Measurements from ENCODE around the gene PDGFB. TPM values are rescaled to one million over a fixed set of nuclear protein-coding genes. Genes with fewer than 3 reads are reported as not detected.

PDGFB gene
- total RNA-seq, 1 experiment from 2014 or later, result 39.7 TPM

DNA sequence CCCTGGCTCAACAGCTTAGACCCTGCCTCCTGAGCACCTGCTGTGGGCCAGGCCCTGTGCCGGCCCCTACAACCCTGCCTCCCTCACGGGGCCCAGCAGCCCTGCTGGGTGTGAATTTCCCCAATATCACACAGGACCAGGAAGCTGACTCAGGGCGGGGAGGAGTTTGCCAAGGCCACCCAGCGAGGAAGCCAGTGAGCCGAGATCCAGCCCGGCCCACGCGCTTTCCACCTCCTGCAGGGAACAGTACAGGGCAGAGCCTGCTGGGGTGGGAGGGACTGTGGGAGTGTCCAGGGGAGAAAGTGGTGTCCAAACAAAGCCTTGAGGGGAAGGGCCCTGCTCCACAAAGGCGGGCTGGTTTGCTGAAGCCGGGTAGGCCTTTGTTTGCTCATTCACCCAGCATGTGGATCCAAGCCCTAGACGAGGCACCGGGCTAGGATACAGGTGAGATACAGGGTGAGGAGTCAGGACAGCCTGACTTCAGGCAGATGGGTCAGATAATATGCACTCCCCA, 47.8 kb upstream of the PDGFB start:
- Histone ChIP-seq H3K4me3 (no peak overlapping the region), H3K27me3 (ENCODE audit: insufficient read depth, low read depth) (no peaks in the 10 kb centered on the region), H3F3A (ENCODE audit: insufficient read depth, low read depth) (peaks cover 72% of the 10 kb centered on the region), H3K79me2 (ENCODE audit: low read depth) (no peaks in the 10 kb centered on the region), H3K27ac (peak overlapping the region; percentile 84), H4K20me1 (ENCODE audit: insufficient read depth) (no peaks in the 10 kb centered on the region), H2AFZ (peak overlapping the region; percentile 13; the same call in 1 of the 2 replicates), H3K9me2 (ENCODE audit: insufficient read depth) (no peaks in the 10 kb centered on the region), H3K4me2 (peak overlapping the region; percentile 53), H3K9me3 (ENCODE audit: insufficient read depth, low read depth) (no peaks in the 10 kb centered on the region), H3K36me3 (ENCODE audit: low read depth) (no peaks in the 10 kb centered on the region), H3K4me1 (replicated peaks; ENCODE audit: insufficient read depth) (peaks cover 76% of the 10 kb centered on the region)
- BruUV-seq (replicated peaks), result no TSS peak
- intact Hi-C loops (cut with micrococcal nuclease; ENCODE audit: unreplicated experiment), result loop anchor here (1.0 to 2.0 kb wide), 4 partner anchors 9 to 118 kb away; no protein-coding TSS in a partner anchor
- no peak for TF ChIP-seq CTCF (conservative IDR thresholded peaks at IDR 0.05)
- no peak for TF ChIP-seq EZH2 (IDR thresholded peaks at IDR 0.05; ENCODE audit: low read depth)
- CTCF ChIA-PET, result interaction anchor here (0.6 to 1.6 kb wide), 4 partner anchors 9 to 85 kb away, joined by 3 to 9 read pairs (median 4); no protein-coding TSS in a partner anchor
- DNase-seq, result peak; percentile 96 to 97
- POLR2A ChIA-PET (ENCODE audit: unreplicated experiment), result interaction anchor here (0.5 to 0.9 kb wide), 4 partner anchors 27 to 227 kb away, joined by 5 to 8 read pairs (median 6); partner anchors contain the start of gene RPL3

DNA sequence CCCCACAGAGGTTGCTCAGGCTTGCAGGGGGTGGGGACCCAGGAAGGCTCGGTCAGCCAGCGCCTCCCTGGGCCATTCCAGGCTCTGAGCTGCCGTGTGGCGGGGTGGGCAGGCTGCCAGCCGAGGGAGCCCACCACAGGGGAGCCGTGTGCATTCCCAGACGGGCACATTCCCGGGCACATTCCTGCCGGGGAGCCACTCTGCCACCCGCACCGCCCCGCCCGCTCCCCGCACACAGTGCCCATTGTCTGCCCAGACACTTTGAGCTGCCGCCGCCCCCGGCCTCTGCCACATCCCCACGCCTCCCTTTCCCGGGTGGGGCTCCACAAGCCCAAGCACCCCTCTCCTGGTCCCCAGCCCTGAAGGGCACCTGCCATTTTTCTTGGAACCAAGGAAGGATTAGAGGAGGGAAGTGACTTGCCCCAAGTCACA, 47.3 kb upstream of the PDGFB start:
- Histone ChIP-seq H3K4me2 (peak overlapping the region; percentile 53), H3K9me3 (ENCODE audit: insufficient read depth, low read depth) (no peaks in the 10 kb centered on the region), H3K27ac (peak overlapping the region; percentile 84), H3K27me3 (ENCODE audit: insufficient read depth, low read depth) (no peaks in the 10 kb centered on the region), H2AFZ (peak overlapping the region; percentile 13; the same call in 1 of the 2 replicates), H3K4me1 (replicated peaks; ENCODE audit: insufficient read depth) (peaks cover 76% of the 10 kb centered on the region), H3K36me3 (ENCODE audit: low read depth) (no peaks in the 10 kb centered on the region), H3K79me2 (ENCODE audit: low read depth) (no peaks in the 10 kb centered on the region), H3K4me3 (no peak overlapping the region), H3K9me2 (ENCODE audit: insufficient read depth) (no peaks in the 10 kb centered on the region), H3F3A (ENCODE audit: insufficient read depth, low read depth) (peaks cover 77% of the 10 kb centered on the region), H4K20me1 (ENCODE audit: insufficient read depth) (no peaks in the 10 kb centered on the region)
- no peak for TF ChIP-seq EZH2 (IDR thresholded peaks at IDR 0.05; ENCODE audit: low read depth)
- TF ChIP-seq CTCF (conservative IDR thresholded peaks at IDR 0.05), result no peak
- intact Hi-C loops (cut with micrococcal nuclease; ENCODE audit: unreplicated experiment), result loop anchor here (1.0 to 2.0 kb wide), 4 partner anchors 9 to 118 kb away; no protein-coding TSS in a partner anchor
- DNase-seq, result peak; percentile 72 to 85
- ChIA-PET POLR2A (ENCODE audit: unreplicated experiment) (interaction anchor here (0.5 to 0.6 kb wide), 2 partner anchors 27 to 78 kb away, joined by 5 to 8 read pairs; partner anchors contain the start of gene RPL3), CTCF (interaction anchor here (0.6 to 1.6 kb wide), 4 partner anchors 9 to 85 kb away, joined by 3 to 9 read pairs (median 4); no protein-coding TSS in a partner anchor)
- BruUV-seq (replicated peaks), result TSS peak; percentile 26

GRCh38 chr22:39291523-39291922, 46.7 kb upstream of the PDGFB start:
- H3K4me2 ChIP-seq, result peak overlapping the region; percentile 53
- no peaks in the 10 kb centered on the region for H3K27me3 ChIP-seq (ENCODE audit: insufficient read depth, low read depth)
- CTCF ChIA-PET, result interaction anchor here (1.6 kb wide), 2 partner anchors 8 to 77 kb away, joined by 4 to 9 read pairs; no protein-coding TSS in a partner anchor
- no peaks in the 10 kb centered on the region for H3K79me2 ChIP-seq (ENCODE audit: low read depth)
- no peaks in the 10 kb centered on the region for H3K9me2 ChIP-seq (ENCODE audit: insufficient read depth)
- no peaks in the 10 kb centered on the region for H4K20me1 ChIP-seq (ENCODE audit: insufficient read depth)
- H3F3A ChIP-seq (ENCODE audit: insufficient read depth, low read depth), result peaks cover 82% of the 10 kb centered on the region
- H3K4me1 ChIP-seq (replicated peaks; ENCODE audit: insufficient read depth), result peaks cover 79% of the 10 kb centered on the region
- DNase-seq, result no peak
- intact Hi-C loops (cut with micrococcal nuclease; ENCODE audit: unreplicated experiment), result no loop called here
- no TSS peak for BruUV-seq (replicated peaks)
- no peak overlapping the region for H3K4me3 ChIP-seq
- peak overlapping the region; percentile 84 for H3K27ac ChIP-seq
- no peaks in the 10 kb centered on the region for H3K36me3 ChIP-seq (ENCODE audit: low read depth)
- POLR2A ChIA-PET (ENCODE audit: unreplicated experiment), result interaction anchor here (1.1 kb wide), 1 partner anchor 51 kb away, joined by 6 read pairs; no protein-coding TSS in a partner anchor
- no peaks in the 10 kb centered on the region for H3K9me3 ChIP-seq (ENCODE audit: insufficient read depth, low read depth)
- TF ChIP-seq EZH2 (IDR thresholded peaks at IDR 0.05; ENCODE audit: low read depth), result no peak
- TF ChIP-seq CTCF (conservative IDR thresholded peaks at IDR 0.05), result no peak
- H2AFZ ChIP-seq, result no peak overlapping the region
